ENCODE data around the gene LSM10.

The LSM10 gene

GRCh38 chr1:36406440-36406839 is 8.7 kb upstream of the LSM10 start:
- DNase-seq, result no peak

GRCh38 chr1:36402504-36402890 is 4.8 kb upstream of the LSM10 start:
- no peak for DNase-seq

GRCh38 chr1:36401602-36402503 is 4.1 kb upstream of the LSM10 start:
- no peak for DNase-seq

- DNase-seq, result peak in 1 of 2 donors; percentile 45
Measured at GRCh38 chr1:36400825-36401601, 3.3 kb upstream of the LSM10 start.

GRCh38 chr1:36400514-36400824 is 2.8 kb upstream of the LSM10 start:
- DNase-seq, result no peak

GRCh38 chr1:36398370-36398977 is 766 bp upstream of the LSM10 start:
- no peak for DNase-seq

GRCh38 chr1:36397083-36397377 is 678 bp downstream of the LSM10 start:
- DNase-seq, result no peak

- DNase-seq, result no peak
Measured at GRCh38 chr1:36396359-36396758, 1.3 kb downstream of the LSM10 start.

- no peak for DNase-seq
Measured at GRCh38 chr1:36393686-36394085, 4.0 kb downstream of the LSM10 start.

GRCh38 chr1:36392836-36393235 is 4.9 kb downstream of the LSM10 start:
- no peak for DNase-seq

GRCh38 chr1:36391271-36391670 is 6.4 kb downstream of the LSM10 start:
- DNase-seq, result no peak

GRCh38 chr1:36390411-36390810 is 7.3 kb downstream of the LSM10 start:
- DNase-seq, result no peak

- no peak for DNase-seq
Measured at GRCh38 chr1:36389999-36390398, 7.7 kb downstream of the LSM10 start.

- no peak for DNase-seq
Measured at GRCh38 chr1:36389261-36389660, 8.4 kb downstream of the LSM10 start.

GRCh38 chr1:36387141-36387949 is 10.4 kb downstream of the LSM10 start:
- DNase-seq, result peak in 1 of 2 donors; percentile 49

- DNase-seq, result peak; percentile 90 to 99
Measured at GRCh38 chr1:36386265-36387140, 11.2 kb downstream of the LSM10 start.

- DNase-seq, result peak; percentile 92 to 98
Measured at GRCh38 chr1:36385410-36386264, 12.1 kb downstream of the LSM10 start, which contains the start of gene STK40. Gene STK40 (minus strand): TSS chr1:36385924. CDS start chr1:36361332, 24,592 bp downstream.

GRCh38 chr1:36384542-36385409 is 12.9 kb downstream of the LSM10 start:
- DNase-seq, result peak in 1 of 2 donors; percentile 43

GRCh38 chr1:36383240-36383639 is 14.5 kb downstream of the LSM10 start:
- no peak for DNase-seq

GRCh38 chr1:36382669-36383068 is 15.0 kb downstream of the LSM10 start:
- DNase-seq, result no peak
